Ascending aorta (tissue), 2 donors: ENCODE results near the gene IFI27L2. TPM values are rescaled to one million over a fixed set of nuclear protein-coding genes. Genes with fewer than 3 reads are reported as not detected.

Source experiments
- DNase-seq, 2 donors: peaks; one replicate each; pipeline ENCODE4 v3.0.0-alpha.2; 2019; ENCODE audit warnings: low spot score in 2 of 2
- H3K27ac ChIP-seq, 2 donors: fragments of 200-600 bp; sonication (generic); one replicate each; pipeline ENCODE4 v1.5.1; 2016 to 2017; ENCODE audit warnings: mild to moderate bottlenecking in 1 of 2
- H3K27me3 ChIP-seq: fragments of 200-600 bp; sonication (generic); one replicate; pipeline ENCODE4 v1.5.1; 2017
- H3K36me3 ChIP-seq, 2 donors: fragments of 200-600 bp; sonication (generic); one replicate each; pipeline ENCODE4 v1.5.1; 2016
- H3K4me1 ChIP-seq, 2 donors: fragments of 200-600 bp; sonication (generic); one replicate each; pipeline ENCODE4 v1.5.1; 2016 to 2017; ENCODE audit warnings: mild to moderate bottlenecking in 1 of 2
- H3K4me3 ChIP-seq, 2 donors: fragments of 200-600 bp; sonication (generic); one replicate each; pipeline ENCODE4 v1.5.1; 2016 to 2017; ENCODE audit warnings: mild to moderate bottlenecking in 1 of 2
- H3K9me3 ChIP-seq, 2 donors: fragments of 200-600 bp; sonication (generic); one replicate each; pipeline ENCODE4 v1.5.1; 2016
- intact Hi-C: fragments of 100-400 bp; cut with DNase I; formaldehyde crosslinking; loops from one replicate; pipeline ENCODE4 v1.15.1; 2023
- total RNA-seq: library from RNA; depleted of rRNA; stranded (reverse); fragments of >200 nt; gene quantifications from one replicate; pipeline ENCODE4 v1.1.0, GENCODE V29; 2016
- TF ChIP-seq, protein P1 (sequence below), 3 experiments: fragments of 200-600 bp in 2 of 3; fragments of 450-650 bp in 1 of 3; sonication (generic) in 2 of 3; IDR thresholded peaks; one replicate each; pipeline ENCODE4 v1.5.1; 2016 to 2019; ENCODE audit warnings: antibody characterized with exemption in 3 of 3, mild to moderate bottlenecking in 1 of 3, moderate library complexity in 1 of 3

Gene IFI27L2, protein sequence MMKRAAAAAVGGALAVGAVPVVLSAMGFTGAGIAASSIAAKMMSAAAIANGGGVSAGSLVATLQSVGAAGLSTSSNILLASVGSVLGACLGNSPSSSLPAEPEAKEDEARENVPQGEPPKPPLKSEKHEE
- 36.0 TPM for total RNA-seq

DNA sequence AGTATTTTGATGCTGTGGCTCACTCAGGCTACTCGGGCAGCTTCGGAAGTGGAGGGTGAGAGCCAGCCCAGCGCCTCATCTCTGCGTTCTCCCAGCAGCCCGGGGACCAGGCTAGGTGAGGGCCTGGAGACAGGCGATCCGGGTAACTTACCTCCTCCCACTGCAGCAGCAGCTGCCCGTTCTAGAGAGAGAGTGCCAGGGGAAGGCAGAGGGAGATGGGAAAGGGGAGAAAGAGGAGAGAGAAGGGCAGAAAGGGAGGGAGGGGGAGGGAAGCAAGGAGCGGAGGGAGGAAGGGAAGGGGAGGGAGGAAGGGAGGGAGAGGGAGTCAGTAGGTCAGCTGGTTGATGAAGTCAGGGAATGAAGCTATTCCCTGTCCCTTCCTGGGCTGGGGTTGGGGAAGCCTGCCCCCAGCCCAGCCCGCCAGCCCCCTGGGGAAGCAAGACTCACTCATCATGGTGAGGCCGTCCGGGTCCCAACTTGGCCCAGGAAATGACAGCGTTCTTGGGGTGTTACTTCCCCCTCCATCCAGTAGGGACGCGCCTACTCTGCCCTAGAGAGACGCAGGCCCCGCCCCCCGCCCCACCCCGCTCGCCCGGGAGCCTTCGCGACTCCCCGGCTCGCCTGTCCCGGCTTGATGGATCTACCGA lies at the start of gene IFI27L2:
Gene IFI27L2 (minus strand): TSS at position 494 of the 647 bp plus-strand sequence. CDS start 40 bp downstream, at position 454.
- Histone ChIP-seq H3K27me3 (no peaks in the 10 kb centered on the region), H3K4me1 (peaks cover 0 to 5% of the 10 kb centered on the region in 2 donors), H3K4me3 (peak within 1 kb of the TSS; percentile 67 to 70), H3K27ac (peak within 1 kb of the TSS; percentile 74 to 88), H3K9me3 (no peaks in the 10 kb centered on the region), H3K36me3 (no peaks in the 10 kb centered on the region)
- peak; percentile 57 to 87 for DNase-seq
- intact Hi-C loops: loop anchor here (1.0 to 2.0 kb wide), 2 partner anchors 48 to 102 kb away; partner anchors contain the start of genes DDX24, IFI27L1 and OTUB2
- TF ChIP-seq, protein P1, sequence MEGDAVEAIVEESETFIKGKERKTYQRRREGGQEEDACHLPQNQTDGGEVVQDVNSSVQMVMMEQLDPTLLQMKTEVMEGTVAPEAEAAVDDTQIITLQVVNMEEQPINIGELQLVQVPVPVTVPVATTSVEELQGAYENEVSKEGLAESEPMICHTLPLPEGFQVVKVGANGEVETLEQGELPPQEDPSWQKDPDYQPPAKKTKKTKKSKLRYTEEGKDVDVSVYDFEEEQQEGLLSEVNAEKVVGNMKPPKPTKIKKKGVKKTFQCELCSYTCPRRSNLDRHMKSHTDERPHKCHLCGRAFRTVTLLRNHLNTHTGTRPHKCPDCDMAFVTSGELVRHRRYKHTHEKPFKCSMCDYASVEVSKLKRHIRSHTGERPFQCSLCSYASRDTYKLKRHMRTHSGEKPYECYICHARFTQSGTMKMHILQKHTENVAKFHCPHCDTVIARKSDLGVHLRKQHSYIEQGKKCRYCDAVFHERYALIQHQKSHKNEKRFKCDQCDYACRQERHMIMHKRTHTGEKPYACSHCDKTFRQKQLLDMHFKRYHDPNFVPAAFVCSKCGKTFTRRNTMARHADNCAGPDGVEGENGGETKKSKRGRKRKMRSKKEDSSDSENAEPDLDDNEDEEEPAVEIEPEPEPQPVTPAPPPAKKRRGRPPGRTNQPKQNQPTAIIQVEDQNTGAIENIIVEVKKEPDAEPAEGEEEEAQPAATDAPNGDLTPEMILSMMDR (IDR thresholded peaks at IDR 0.05): peak in 2 of 3 experiments; percentile 31 to 39

DNA sequence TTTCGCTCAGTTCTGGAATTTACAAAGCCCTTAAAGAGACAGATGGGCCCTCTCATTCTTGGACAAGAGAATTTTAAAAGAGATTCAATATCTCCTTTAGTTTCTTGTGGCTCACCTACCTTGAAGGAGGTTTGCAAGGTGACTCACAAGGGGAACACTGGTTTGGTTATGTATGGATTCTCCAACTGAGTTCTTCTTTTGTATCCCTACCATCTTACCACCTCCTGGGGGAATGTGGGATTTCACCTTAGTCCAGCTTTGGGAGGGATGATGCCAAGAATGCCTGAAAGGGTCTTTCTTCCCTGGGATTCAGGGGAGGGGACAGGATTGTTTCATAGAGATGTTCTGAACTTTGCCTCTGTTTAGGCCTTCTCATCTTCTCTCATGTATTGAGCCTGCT lies 48.4 kb upstream of the IFI27L2 start:
- Histone ChIP-seq H3K9me3 (no peaks in the 10 kb centered on the region), H3K4me3 (no peak overlapping the region), H3K4me1 (peaks cover 3 to 14% of the 10 kb centered on the region in 2 donors), H3K27ac (no peak overlapping the region), H3K27me3 (no peaks in the 10 kb centered on the region), H3K36me3 (no peaks in the 10 kb centered on the region)
- no peak for DNase-seq
- intact Hi-C loops: loop anchor here (10.0 kb wide), 2 partner anchors 393 to 1337 kb away; partner anchors contain the start of genes PRIMA1 and SYNE3
- TF ChIP-seq, protein P1 (IDR thresholded peaks at IDR 0.05): no peak

DNA sequence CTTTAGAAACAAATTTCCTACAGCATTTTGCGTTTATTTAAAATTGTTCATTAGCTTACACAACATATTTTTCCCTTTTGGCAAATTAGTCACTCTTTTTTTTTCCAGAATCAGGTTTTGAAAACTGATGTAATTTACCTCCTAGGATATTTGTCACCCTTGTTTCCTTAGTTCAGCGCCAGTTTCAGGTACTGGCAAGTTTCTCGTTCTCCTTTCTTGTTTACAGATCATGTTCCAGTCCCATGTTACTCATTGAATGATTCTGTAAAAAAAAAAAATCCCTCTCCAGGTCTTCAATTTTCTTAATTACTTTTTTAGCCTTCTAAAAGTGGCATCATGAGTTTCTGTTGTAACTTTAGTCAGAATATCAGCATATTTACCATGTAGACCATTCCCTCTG lies 47.4 kb upstream of the IFI27L2 start:
- H3K36me3 ChIP-seq: no peaks in the 10 kb centered on the region
- no peak overlapping the region for H3K27ac ChIP-seq
- no peak overlapping the region for H3K4me3 ChIP-seq
- intact Hi-C loops: loop anchor here (10.0 kb wide), 2 partner anchors 392 to 1338 kb away; partner anchors contain the start of genes PRIMA1 and SYNE3
- H3K9me3 ChIP-seq: no peaks in the 10 kb centered on the region
- no peak for DNase-seq
- H3K4me1 ChIP-seq: peaks cover 3 to 14% of the 10 kb centered on the region in 2 donors
- TF ChIP-seq, protein P1 (IDR thresholded peaks at IDR 0.05): no peak
- H3K27me3 ChIP-seq: no peaks in the 10 kb centered on the region

DNA sequence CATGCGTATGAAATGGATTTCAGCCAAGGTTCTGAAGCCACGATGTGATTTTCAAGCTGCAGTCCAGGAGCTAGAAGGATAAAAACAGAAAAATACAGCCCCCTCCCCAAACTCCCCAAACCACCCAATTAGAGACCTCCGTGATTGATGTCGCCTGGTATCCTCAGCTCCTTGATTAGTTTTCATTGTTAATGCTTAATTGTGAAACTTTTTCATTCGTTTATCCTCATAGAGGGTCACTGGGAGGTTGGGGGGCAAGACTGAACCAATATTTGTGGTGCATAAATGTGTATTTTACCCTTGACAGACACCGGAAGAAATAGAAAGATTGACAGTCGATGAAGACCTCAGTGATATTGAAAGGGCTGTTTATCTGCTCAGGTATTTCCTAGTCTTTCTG lies 46.3 kb upstream of the IFI27L2 start:
- intact Hi-C loops: loop anchor here (2.0 to 10.0 kb wide), 3 partner anchors 43 to 1339 kb away; partner anchors contain the start of genes PRIMA1 and SYNE3
- TF ChIP-seq, protein P1 (IDR thresholded peaks at IDR 0.05): no peak

DNA sequence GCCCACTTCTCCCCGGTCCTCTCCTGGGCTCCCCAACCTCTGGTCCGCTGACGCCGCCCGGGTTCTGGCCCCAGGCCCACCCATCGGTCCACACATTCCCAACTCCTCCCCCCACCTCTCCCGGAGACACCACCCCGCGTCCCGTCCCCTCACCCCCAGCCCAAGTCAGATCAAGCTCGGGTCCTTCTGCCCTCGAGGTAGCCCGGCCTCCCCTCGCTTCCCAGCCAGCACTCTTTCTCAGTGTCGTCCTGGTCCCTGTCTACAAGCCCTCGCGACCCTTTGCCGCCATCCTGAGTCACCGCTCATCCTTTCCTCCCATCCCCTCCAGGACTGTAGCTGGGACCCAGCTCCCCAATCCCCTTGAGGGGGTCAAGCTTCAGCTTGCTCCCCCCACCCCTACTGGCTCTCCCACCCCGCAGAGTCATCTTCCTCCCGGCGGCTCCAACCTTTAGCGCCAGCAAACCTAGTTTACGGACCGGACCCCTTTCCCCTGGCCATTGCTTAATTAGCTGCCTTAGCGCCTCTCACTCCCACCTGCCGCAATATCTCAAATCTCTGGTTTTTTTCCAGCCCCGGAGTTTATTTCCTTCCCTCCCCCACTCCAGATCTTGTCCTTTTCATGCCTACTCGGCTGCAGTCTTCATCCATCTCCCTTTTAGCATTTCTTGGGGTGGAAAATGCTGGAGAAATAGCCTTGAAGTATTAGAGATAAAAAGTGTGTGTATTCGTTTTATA lies 45.8 kb upstream of the IFI27L2 start:
- intact Hi-C loops: loop anchor here (2.0 to 10.0 kb wide), 3 partner anchors 42 to 1340 kb away; partner anchors contain the start of genes PRIMA1 and SYNE3
- H3K27ac ChIP-seq: no peak overlapping the region
- H3K36me3 ChIP-seq: no peaks in the 10 kb centered on the region
- DNase-seq: no peak
- H3K9me3 ChIP-seq: no peaks in the 10 kb centered on the region
- H3K4me3 ChIP-seq: peak overlapping the region; percentile 75 to 84
- H3K4me1 ChIP-seq: peaks cover 3 to 14% of the 10 kb centered on the region in 2 donors
- no peaks in the 10 kb centered on the region for H3K27me3 ChIP-seq
- TF ChIP-seq, protein P1 (IDR thresholded peaks at IDR 0.05): no peak

More for the DNA sequence above, 46.3 kb upstream of the IFI27L2 start:
- Histone ChIP-seq H3K36me3 (no peaks in the 10 kb centered on the region), H3K9me3 (no peaks in the 10 kb centered on the region), H3K4me3 (peak overlapping the region in 1 of 2 donors; percentile 84), H3K27ac (no peak overlapping the region), H3K27me3 (no peaks in the 10 kb centered on the region), H3K4me1 (peaks cover 3 to 14% of the 10 kb centered on the region in 2 donors)
- DNase-seq: no peak
